ENCODE measurements around the gene FOXF1.

FOXF1 gene

GRCh38 chr16:86496262-86496928 is 13.9 kb upstream of the FOXF1 start:
- ChIA-PET CTCF (no interaction called here), POLR2A (no interaction called here)
- TF ChIP-seq SP1 (IDR thresholded peaks at IDR 0.05) (no peak), FOXM1 (IDR thresholded peaks at IDR 0.05; ENCODE audit: borderline replicate concordance) (no peak), FOXK2 (IDR thresholded peaks at IDR 0.05) (no peak), LEF1 (IDR thresholded peaks at IDR 0.05; ENCODE audit: borderline replicate concordance) (no peak), ELF4 (IDR thresholded peaks at IDR 0.05) (no peak), ARNT (IDR thresholded peaks at IDR 0.05) (no peak), ZNF384 (IDR thresholded peaks at IDR 0.05) (no peak), CTBP1 (IDR thresholded peaks at IDR 0.05; ENCODE audit: borderline replicate concordance) (no peak), SUZ12 (IDR thresholded peaks at IDR 0.05) (no peak), HDGF (IDR thresholded peaks at IDR 0.05; ENCODE audit: borderline replicate concordance) (no peak), FOXA1 (IDR thresholded peaks at IDR 0.05) (no peak), TARDBP (IDR thresholded peaks at IDR 0.05) (no peak), L3MBTL2 (conservative IDR thresholded peaks at IDR 0.05) (no peak), BHLHE40 (IDR thresholded peaks at IDR 0.05; ENCODE audit: borderline replicate concordance) (no peak)
- TF ChIP-seq, protein P1, sequence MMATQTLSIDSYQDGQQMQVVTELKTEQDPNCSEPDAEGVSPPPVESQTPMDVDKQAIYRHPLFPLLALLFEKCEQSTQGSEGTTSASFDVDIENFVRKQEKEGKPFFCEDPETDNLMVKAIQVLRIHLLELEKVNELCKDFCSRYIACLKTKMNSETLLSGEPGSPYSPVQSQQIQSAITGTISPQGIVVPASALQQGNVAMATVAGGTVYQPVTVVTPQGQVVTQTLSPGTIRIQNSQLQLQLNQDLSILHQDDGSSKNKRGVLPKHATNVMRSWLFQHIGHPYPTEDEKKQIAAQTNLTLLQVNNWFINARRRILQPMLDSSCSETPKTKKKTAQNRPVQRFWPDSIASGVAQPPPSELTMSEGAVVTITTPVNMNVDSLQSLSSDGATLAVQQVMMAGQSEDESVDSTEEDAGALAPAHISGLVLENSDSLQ (IDR thresholded peaks at IDR 0.05) = no peak
- no peak for DNase-seq (ENCODE audit: extremely low spot score)

GRCh38 chr16:86496929-86497461 is 13.3 kb upstream of the FOXF1 start:
- CTCF ChIA-PET = no interaction called here
- POLR2A ChIA-PET = no interaction called here
- TF ChIP-seq FOXK2 (IDR thresholded peaks at IDR 0.05) (no peak), SUZ12 (IDR thresholded peaks at IDR 0.05) (no peak), NFRKB (IDR thresholded peaks at IDR 0.05) (no peak), ELF4 (IDR thresholded peaks at IDR 0.05) (no peak), BHLHE40 (IDR thresholded peaks at IDR 0.05; ENCODE audit: borderline replicate concordance) (no peak), SP1 (IDR thresholded peaks at IDR 0.05) (no peak), TARDBP (IDR thresholded peaks at IDR 0.05) (no peak), CTBP1 (IDR thresholded peaks at IDR 0.05; ENCODE audit: borderline replicate concordance) (no peak)
- TF ChIP-seq, protein P1 (IDR thresholded peaks at IDR 0.05) = no peak
- DNase-seq (ENCODE audit: extremely low spot score) = no peak

DNA sequence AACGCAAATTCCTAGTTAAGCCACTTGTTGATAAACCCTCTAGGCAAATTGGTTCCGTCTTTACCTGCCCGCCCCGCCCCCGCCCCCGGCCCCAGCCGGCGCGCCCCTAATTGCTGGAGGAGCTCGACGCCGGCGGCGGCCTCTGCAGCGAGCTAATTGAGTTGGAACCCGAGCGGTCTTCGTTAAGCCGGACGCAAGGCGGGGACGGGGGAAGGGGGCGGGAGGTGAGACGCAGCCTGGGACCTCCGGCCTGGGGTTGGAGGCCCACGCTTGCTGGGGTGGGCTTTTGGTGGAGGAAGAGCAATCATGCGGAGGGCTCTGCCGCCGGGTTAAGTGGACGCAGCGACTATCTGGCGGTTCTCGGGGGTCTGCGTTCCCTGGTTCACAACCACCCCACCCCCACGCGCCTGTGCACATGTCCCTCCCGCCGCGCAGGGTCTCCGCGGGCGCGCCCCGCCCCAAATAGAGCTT is 12.7 kb upstream of the FOXF1 start:
- TF ChIP-seq BHLHE40 (IDR thresholded peaks at IDR 0.05; ENCODE audit: borderline replicate concordance) = no peak
- no peak for TF ChIP-seq L3MBTL2 (conservative IDR thresholded peaks at IDR 0.05)
- TF ChIP-seq NFRKB (IDR thresholded peaks at IDR 0.05) = no peak
- TF ChIP-seq FOXM1 (IDR thresholded peaks at IDR 0.05; ENCODE audit: borderline replicate concordance) = no peak
- no peak for TF ChIP-seq SUZ12 (IDR thresholded peaks at IDR 0.05)
- TF ChIP-seq, protein P1 (IDR thresholded peaks at IDR 0.05) = no peak
- TF ChIP-seq FOXA1 (IDR thresholded peaks at IDR 0.05) = no peak
- ChIA-PET POLR2A (no interaction called here), CTCF (no interaction called here)
- no peak for DNase-seq (ENCODE audit: extremely low spot score)

DNA sequence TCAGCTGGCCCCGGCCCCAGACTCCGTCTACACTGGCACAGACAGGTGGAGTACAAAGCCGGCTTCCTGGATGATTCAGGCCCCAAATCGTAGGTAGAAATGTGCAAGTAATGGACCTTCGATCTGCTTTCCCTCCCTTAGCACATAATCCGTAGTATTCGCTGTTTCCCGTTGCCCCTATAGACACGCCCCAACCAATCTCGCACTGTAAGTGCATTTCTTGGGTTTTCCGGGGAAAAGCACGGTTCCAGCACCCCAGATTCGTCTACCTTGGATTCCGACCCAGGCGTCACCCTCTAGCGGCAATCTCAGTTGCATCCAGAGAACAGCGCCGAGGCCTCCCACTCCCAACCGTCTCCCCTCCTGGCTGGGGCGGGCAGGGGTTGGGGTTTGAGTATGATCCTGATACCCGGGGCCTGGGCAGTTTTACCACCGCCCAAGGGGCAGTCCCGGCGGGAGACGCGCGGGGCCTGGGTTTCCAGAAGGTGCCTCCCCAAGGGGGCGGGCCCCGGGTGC is 12.1 kb upstream of the FOXF1 start:
- no peak for TF ChIP-seq CTBP1 (IDR thresholded peaks at IDR 0.05; ENCODE audit: borderline replicate concordance)
- TF ChIP-seq FOXA1 (IDR thresholded peaks at IDR 0.05) = no peak
- no peak for TF ChIP-seq FOXM1 (IDR thresholded peaks at IDR 0.05; ENCODE audit: borderline replicate concordance)
- no peak for TF ChIP-seq LEF1 (IDR thresholded peaks at IDR 0.05; ENCODE audit: borderline replicate concordance)
- TF ChIP-seq, protein P1 (IDR thresholded peaks at IDR 0.05) = no peak
- no peak for TF ChIP-seq ARNT (IDR thresholded peaks at IDR 0.05)
- no peak for TF ChIP-seq ELF4 (IDR thresholded peaks at IDR 0.05)
- no peak for TF ChIP-seq L3MBTL2 (conservative IDR thresholded peaks at IDR 0.05)
- no peak for TF ChIP-seq NFRKB (IDR thresholded peaks at IDR 0.05)
- no peak for TF ChIP-seq FOXK2 (IDR thresholded peaks at IDR 0.05)
- TF ChIP-seq SP1 (IDR thresholded peaks at IDR 0.05) = no peak
- ChIA-PET CTCF (interaction anchor here (0.9 kb wide), 1 partner anchor 43 kb away, joined by 3 read pairs; no protein-coding TSS in a partner anchor), POLR2A (no interaction called here)
- no peak for DNase-seq (ENCODE audit: extremely low spot score)

DNA sequence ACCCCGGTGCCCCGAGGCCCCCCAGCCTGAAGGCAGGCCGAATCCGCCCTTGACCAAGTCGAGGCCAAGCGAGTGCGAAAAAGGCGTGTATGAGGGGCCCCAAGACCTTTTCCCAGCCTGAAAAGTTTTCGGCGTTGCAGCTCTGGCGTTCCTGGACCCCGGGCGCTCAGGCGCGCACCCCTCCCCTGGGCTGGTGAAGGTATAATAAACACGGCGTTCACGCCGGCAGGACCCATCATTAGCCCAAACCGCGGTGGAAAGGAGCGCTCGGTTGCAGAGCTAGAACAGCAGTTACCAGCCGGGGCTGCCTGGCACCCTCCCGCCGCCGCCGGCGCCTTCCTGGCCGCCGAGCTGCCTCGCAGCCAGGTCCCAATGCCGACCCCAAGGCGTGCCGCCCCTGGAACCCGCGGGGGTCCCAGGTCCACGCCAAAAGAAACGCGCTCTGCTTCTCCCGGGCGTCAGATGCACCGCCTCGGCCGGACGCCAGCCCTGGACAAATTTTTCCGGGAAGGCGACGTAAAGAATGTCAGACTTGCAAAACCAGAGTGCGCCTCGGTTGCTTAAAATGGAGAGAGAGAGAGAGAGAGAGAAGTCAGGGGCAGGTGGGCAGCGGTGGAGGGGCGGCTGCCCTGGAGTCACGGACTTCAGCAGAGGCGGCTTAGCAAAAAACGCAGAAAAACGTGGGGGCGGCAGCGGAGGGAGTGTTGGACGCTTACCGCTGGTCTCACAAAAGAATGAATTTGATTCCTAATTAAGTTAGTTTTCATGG is 11.5 kb upstream of the FOXF1 start:
- ChIA-PET POLR2A (no interaction called here), CTCF (interaction anchor here (0.6 to 0.9 kb wide), 2 partner anchors 11 to 43 kb away, joined by 3 to 4 read pairs; no protein-coding TSS in a partner anchor)
- TF ChIP-seq LEF1 (IDR thresholded peaks at IDR 0.05; ENCODE audit: borderline replicate concordance) = no peak
- no peak for DNase-seq (ENCODE audit: extremely low spot score)

Data from HEK293T (cell line).